ENCODE results near the gene CNTN4.
"Not testable (repeated sequence)": the region's sequence is repeated elsewhere in the genome, so short reads cannot be mapped to it uniquely, and the experiment has no call there.

The CNTN4 gene

GRCh38 chr3:2098398-2099027 lies at the start of gene CNTN4:
TSS of gene CNTN4 (plus strand) at chr3:2098866.
- peak in 35 of 51 donors; percentile 6 to 73 (median 34) for DNase-seq

- DNase-seq, result no peak
These were observed 37.3 kb upstream of the CNTN4 start for GRCh38 chr3:2061360-2061759.

GRCh38 chr3:2071531-2071930 lies 27.1 kb upstream of the CNTN4 start:
- DNase-seq, result no peak

- DNase-seq, result no peak
These were observed 19.8 kb upstream of the CNTN4 start for GRCh38 chr3:2078821-2079220.

GRCh38 chr3:2082871-2083480 lies 15.7 kb upstream of the CNTN4 start:
- no peak for DNase-seq

GRCh38 chr3:2083558-2083957 lies 15.1 kb upstream of the CNTN4 start:
- not testable (repeated sequence) for DNase-seq

- no peak for DNase-seq
These were observed 8.4 kb upstream of the CNTN4 start for GRCh38 chr3:2090095-2090911.

- DNase-seq, result no peak
These were observed 5.9 kb upstream of the CNTN4 start for GRCh38 chr3:2092758-2093157.

- no peak for DNase-seq
These were observed 3.7 kb upstream of the CNTN4 start for GRCh38 chr3:2094941-2095340.

GRCh38 chr3:2096216-2096615 lies 2.5 kb upstream of the CNTN4 start:
- peak in 2 of 51 donors; percentile 3 to 39 for DNase-seq

GRCh38 chr3:2097641-2098191 lies 950 bp upstream of the CNTN4 start:
- DNase-seq, result peak in 1 of 51 donors; percentile 11

- DNase-seq, result peak in 4 of 51 donors; percentile 1 to 26 (median 8)
These were observed 484 bp downstream of the CNTN4 start for GRCh38 chr3:2099028-2099671.

GRCh38 chr3:2099779-2100191 lies 1.1 kb downstream of the CNTN4 start:
- peak in 3 of 51 donors; percentile 27 to 41 (median 27) for DNase-seq

GRCh38 chr3:2106438-2106837 lies 7.8 kb downstream of the CNTN4 start:
- no peak for DNase-seq

GRCh38 chr3:2110597-2111117 lies 12.0 kb downstream of the CNTN4 start:
- no peak for DNase-seq

- no peak for DNase-seq
These were observed 16.1 kb downstream of the CNTN4 start for GRCh38 chr3:2114617-2115275.

GRCh38 chr3:2130726-2131125 lies 32.1 kb downstream of the CNTN4 start:
- no peak for DNase-seq

GRCh38 chr3:2133146-2133545 lies 34.5 kb downstream of the CNTN4 start:
- no peak for DNase-seq

GRCh38 chr3:2137651-2138050 lies 39.0 kb downstream of the CNTN4 start:
- no peak for DNase-seq

GRCh38 chr3:2141482-2141881 lies 42.8 kb downstream of the CNTN4 start:
- no peak for DNase-seq
